PFSK-1 (cell line): ENCODE data around the gene DDX24.

Experiments used
- POLR2AphosphoS5 ChIP-seq: IDR thresholded peaks from 2 replicates; pipeline ENCODE4 v1.6.1; 2012; ENCODE audit warnings: low read depth, mild to moderate bottlenecking, control low read depth, low read length, moderate library complexity
- SIN3A ChIP-seq: IDR thresholded peaks from 2 replicates; pipeline ENCODE4 v1.6.1; 2012; ENCODE audit warnings: mild to moderate bottlenecking, low read length, moderate library complexity, borderline replicate concordance; ENCODE audit not compliant: insufficient read depth
- TAF1 ChIP-seq: IDR thresholded peaks from 2 replicates; pipeline ENCODE4 v1.6.1; 2012; ENCODE audit warnings: low read length, control low read depth, borderline replicate concordance; ENCODE audit not compliant: insufficient read depth

- no peak for TF ChIP-seq POLR2AphosphoS5
- TF ChIP-seq SIN3A, result no peak
- no peak for TF ChIP-seq TAF1
Measured at GRCh38 chr14:94034886-94035285, 46.1 kb downstream of the DDX24 start.
